ENCODE measurements around the gene DNAAF6.

DNAAF6 gene

DNA sequence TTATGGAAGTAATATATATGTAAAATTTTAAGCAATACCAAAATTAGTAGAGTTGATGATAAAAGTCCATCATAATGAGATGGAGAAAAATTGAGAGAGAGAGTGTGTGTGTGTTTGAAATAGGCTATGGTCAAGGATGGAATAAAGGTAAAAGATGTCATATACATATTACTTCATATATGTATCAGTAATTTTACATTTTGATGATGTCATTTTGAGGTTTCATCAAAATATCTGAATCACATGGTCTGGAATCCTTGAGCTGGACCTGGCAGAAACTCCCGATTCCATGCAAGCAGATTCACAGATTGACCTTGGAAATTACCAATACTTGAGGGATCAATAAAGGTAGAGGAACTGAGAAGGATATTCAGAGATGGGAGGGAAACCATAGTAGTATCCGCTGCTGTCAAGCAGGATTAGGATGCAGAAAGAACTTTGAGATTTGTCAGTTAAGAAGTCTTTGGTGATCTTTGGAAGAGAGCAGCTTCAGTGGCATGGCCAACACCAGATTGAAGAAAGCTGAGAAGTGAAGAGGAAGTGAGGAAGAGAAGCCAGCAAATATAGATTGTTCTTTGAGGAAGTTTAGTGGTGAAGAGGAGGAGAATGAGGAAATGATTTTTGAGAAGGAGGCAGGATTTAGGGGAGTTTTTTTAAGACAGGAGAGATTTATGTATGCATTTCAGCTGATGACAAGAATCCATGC lies 21.5 kb downstream of the DNAAF6 start:
- TF ChIP-seq, protein P1, sequence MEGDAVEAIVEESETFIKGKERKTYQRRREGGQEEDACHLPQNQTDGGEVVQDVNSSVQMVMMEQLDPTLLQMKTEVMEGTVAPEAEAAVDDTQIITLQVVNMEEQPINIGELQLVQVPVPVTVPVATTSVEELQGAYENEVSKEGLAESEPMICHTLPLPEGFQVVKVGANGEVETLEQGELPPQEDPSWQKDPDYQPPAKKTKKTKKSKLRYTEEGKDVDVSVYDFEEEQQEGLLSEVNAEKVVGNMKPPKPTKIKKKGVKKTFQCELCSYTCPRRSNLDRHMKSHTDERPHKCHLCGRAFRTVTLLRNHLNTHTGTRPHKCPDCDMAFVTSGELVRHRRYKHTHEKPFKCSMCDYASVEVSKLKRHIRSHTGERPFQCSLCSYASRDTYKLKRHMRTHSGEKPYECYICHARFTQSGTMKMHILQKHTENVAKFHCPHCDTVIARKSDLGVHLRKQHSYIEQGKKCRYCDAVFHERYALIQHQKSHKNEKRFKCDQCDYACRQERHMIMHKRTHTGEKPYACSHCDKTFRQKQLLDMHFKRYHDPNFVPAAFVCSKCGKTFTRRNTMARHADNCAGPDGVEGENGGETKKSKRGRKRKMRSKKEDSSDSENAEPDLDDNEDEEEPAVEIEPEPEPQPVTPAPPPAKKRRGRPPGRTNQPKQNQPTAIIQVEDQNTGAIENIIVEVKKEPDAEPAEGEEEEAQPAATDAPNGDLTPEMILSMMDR (conservative IDR thresholded peaks at IDR 0.05; ENCODE audit: low read length) = no peak
- no peak for DNase-seq (ENCODE audit: low read depth)
- H3K4me3 ChIP-seq (ENCODE audit: low read length) = no peak overlapping the region

DNA sequence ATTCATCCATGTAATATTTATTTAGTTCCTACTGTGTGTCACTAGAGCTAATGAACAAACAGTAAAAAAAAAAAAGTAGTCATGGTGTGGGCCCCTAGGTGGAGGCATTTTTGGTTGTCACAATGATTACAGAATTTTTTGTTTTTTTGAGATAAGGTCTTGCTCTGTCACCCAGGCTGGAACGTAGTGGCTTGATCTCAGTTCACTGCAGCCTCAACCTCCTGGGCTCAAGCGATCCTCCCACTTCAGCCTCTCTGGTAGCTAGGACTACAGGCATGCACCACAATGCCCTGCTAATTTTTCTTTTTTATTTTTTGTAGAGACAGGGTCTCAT lies 22.0 kb downstream of the DNAAF6 start:
- no peak overlapping the region for H3K4me3 ChIP-seq (ENCODE audit: low read length)
- no peak for DNase-seq (ENCODE audit: low read depth)
- TF ChIP-seq, protein P1 (conservative IDR thresholded peaks at IDR 0.05; ENCODE audit: low read length) = no peak

DNA sequence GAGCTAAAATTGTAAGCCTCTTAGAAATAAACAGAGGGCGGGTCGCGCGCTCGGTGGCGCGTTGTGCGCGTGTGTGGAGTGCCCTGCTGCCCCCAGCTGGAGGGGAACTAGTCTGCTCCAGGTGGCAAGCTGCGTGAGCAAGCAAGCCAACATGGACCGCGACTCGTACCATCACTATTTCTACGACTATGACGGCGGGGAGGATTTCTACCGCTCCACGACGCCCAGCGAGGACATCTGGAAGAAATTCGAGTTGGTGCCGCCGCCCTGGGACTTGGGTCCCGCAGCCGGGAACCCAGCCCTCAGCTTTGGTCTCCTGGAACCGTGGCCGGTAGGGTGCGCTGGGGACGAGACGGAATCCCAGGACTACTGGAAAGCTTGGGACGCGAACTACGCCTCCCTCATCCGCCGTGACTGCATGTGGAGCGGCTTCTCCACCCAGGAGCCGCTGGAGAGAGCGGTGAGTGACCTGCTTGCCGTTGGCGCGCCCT lies 66.1 kb downstream of the DNAAF6 start:
- H3K4me3 ChIP-seq (ENCODE audit: low read length) = no peak overlapping the region
- TF ChIP-seq, protein P1 (conservative IDR thresholded peaks at IDR 0.05; ENCODE audit: low read length) = no peak
- no peak for DNase-seq (ENCODE audit: low read depth)

DNA sequence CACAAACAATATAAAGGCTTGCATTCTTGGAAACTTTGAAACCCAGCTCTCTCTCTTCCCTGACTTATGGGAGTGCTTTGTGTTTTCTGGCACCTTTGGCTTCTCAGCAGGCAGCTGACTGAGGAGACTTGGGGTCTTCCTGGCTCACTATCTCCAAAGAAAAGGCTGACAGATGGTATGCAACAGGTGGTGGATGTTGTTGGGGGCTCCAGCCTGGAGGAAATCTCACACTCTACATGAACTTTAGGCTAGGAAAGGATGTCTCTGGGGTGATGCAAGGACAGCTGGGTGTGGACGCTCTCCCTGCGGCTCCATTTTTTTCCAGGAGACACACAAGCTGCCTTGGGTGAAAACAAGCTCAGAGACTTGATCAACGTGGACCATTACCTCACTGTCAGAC lies 67.4 kb downstream of the DNAAF6 start:
- no peak for DNase-seq (ENCODE audit: low read depth)
- TF ChIP-seq, protein P1 (conservative IDR thresholded peaks at IDR 0.05; ENCODE audit: low read length) = no peak
- H3K4me3 ChIP-seq (ENCODE audit: low read length) = no peak overlapping the region

DNA sequence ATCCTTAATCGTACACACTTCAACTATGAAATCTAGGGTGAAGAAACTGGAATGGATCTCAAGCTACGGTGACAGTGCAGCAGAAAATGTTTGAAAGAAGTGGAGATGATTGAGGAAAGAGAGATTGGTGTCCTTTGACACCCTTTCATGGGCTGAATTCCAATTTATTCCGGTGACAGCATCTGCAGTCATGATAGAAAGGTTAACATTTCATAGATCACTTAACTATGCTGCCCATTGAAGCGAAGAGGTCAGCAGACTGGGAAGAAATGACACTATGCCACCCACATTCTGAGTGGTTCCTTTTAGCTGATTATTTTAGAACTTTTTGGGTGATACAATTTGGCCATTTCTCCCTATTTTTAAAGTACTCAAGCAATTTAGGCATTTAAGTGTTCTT lies 82.3 kb downstream of the DNAAF6 start:
- no peak for DNase-seq (ENCODE audit: low read depth)
- H3K4me3 ChIP-seq (ENCODE audit: low read length) = no peak overlapping the region
- TF ChIP-seq, protein P1 (conservative IDR thresholded peaks at IDR 0.05; ENCODE audit: low read length) = no peak

DNA sequence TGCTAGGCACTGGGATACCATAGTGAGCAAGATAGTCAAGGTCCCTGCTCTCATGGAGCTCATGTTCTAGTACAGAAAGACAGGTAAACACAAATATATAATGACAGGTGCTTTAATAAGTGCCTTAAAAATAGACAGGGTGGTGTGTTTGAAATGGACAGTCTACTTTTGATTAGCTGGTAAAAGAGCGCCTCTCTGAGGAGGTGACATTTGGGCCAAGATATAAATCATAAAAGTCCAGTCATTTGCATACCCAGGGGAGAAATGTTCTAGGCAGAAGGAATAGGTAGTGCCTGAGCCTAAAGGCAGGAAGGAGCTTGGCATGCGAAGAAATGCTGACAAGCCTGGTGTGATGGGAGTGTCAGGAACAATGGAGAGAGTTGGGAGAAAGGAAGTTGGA lies 83.6 kb downstream of the DNAAF6 start:
- no peak overlapping the region for H3K4me3 ChIP-seq (ENCODE audit: low read length)
- DNase-seq (ENCODE audit: low read depth) = no peak
- TF ChIP-seq, protein P1 (conservative IDR thresholded peaks at IDR 0.05; ENCODE audit: low read length) = no peak

DNA sequence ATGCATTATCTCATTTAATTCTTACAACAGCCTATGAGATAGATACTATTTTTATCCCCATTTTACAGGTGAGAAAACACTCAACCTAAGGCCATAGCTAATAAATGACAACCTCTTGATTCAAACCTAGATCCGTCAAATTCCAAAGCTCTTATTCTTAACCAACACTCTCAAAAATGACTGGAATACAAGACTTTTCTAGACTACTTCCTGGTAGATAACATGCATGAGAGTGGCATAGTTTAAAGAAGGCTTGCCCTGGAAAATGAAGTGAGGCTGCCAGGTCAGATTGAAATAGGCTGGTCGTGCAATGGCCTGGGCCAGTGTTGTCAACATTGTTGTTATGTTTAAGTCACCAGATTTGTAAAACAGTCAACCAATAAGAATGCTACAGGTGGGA lies 86.6 kb downstream of the DNAAF6 start:
- no peak for DNase-seq (ENCODE audit: low read depth)
- TF ChIP-seq, protein P1 (conservative IDR thresholded peaks at IDR 0.05; ENCODE audit: low read length) = no peak

More for the DNA sequence above, 86.6 kb downstream of the DNAAF6 start:
- no peak overlapping the region for H3K4me3 ChIP-seq (ENCODE audit: low read length)
